ENCODE data around the gene THSD4. TPM values are rescaled to one million over a fixed set of nuclear protein-coding genes. Genes with fewer than 3 reads are reported as not detected.

THSD4 gene
- total RNA-seq = 30.3 and 52.7 TPM in 2 replicates

DNA sequence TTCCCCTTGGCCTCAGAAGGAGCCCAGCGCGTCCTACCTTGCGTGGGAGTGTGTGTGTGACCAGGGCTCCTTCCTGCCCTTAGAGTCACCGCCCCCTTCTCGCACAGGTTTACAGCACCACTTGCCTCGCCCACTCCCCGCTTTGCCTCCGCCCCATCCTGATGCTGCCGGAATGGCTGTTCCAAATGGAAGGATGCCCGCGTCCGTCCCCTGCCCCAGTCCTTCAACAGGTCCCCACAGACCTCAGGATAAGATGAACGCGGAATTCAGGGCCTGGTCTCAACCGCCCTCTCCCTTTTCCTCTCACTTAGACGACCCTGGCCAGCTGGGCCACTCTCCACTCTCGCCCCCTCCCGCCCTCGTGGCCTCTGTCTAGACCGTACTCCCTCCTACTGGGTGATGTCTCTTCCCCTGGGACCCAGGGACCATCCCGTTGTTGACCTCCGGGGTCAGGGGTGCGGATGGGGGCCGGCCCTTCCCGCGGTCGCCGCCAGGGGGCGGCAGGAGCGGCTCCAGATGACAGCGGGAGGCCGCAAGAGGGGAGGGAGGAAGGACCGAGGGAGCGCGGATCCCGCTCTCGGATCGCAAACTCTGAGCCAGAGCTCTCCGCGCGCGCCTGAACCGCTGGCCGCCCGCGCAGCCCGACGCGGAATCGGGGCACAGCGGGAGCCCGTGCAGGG, at the start of gene THSD4:
THSD4 (plus strand) TSS at position 585 of the 680 bp plus-strand sequence.

DNA sequence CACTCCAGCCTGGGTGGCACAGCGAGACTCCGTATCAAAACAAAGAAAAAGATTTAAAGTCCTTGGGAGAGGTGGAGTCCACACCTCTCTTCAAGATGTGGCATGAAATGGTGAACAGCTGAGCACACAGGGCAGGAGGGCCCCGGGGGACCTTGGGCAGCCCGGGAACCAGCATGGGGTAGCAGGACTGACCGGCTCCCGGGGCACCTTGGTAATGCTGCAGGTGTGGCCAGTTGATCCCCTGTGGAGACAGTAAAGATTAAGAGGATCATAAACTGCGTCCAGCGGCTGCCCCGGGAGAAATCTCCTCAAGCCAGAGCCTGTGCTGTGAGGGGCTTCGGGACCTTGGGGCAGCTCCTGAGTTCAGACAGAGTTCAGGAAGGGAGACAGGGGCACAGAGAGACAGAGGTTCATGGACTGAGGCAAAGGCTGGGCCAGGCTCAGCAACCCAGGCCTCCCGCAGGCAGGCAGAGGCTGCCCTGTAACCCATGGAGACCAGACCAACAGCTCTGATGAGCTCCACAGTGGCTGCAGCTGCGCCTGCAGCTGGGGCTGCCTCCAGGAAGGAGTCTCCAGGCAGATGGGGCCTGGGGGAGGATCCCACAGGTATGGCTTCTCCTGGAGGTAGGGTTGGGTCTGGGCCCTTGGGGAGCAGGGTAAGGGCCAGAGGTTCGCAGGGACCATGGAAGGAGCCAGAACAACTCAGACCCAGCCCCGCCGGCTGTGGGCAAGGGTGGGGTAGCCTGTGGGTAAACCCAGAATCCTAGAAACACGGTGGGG, 695.2 kb downstream of the THSD4 start, which contains the start of gene NR2E3:
NR2E3 (plus strand) TSS at position 299 of the 780 bp plus-strand sequence; CDS start at position 489, 190 bp downstream.

Other genes with a start within 250 kb of the THSD4 start
- 1.3 and 1.7 TPM in 2 replicates for gene THAP10, start 223.0 kb upstream of the THSD4 start, total RNA-seq
- gene LRRC49, start 222.6 kb upstream of the THSD4 start, total RNA-seq = 8.5 and 17.0 TPM in 2 replicates

All from hair follicle dermal papilla cell (primary cell).